CD4-positive, alpha-beta T cell treated with Interleukin-2 at 100 ng/mL for 4 hours (primary cell): ENCODE measurements around the gene THRSP.
A peak's percentile ranks its signal among the peaks of the same experiment; 100 is the strongest.
"Not testable (repeated sequence)": the region's sequence is repeated elsewhere in the genome, so short reads cannot be mapped to it uniquely, and the experiment has no call there.

Experiments used
- DNase-seq: peaks from one replicate; pipeline ENCODE4 v3.0.0-alpha.2; 2020; ENCODE audit warnings: low spot score

Gene THRSP

GRCh38 chr11:78066471-78066870, 2.8 kb downstream of the THRSP start:
- no peak for DNase-seq

GRCh38 chr11:78067704-78068103, 4.0 kb downstream of the THRSP start:
- no peak for DNase-seq

GRCh38 chr11:78069465-78069864, 5.8 kb downstream of the THRSP start:
- DNase-seq: no peak

GRCh38 chr11:78070621-78071020, 7.0 kb downstream of the THRSP start:
- no peak for DNase-seq

- no peak for DNase-seq
Measured at GRCh38 chr11:78071717-78072116, 8.1 kb downstream of the THRSP start.

GRCh38 chr11:78072455-78072854, 8.8 kb downstream of the THRSP start:
- no peak for DNase-seq

GRCh38 chr11:78074756-78075155, 11.1 kb downstream of the THRSP start:
- DNase-seq: no peak

- DNase-seq: no peak
Measured at GRCh38 chr11:78076733-78077403, 13.2 kb downstream of the THRSP start.

- not testable (repeated sequence) for DNase-seq
Measured at GRCh38 chr11:78077592-78077991, 13.9 kb downstream of the THRSP start.

- DNase-seq: no peak
Measured at GRCh38 chr11:78078218-78079167, 14.8 kb downstream of the THRSP start.

GRCh38 chr11:78079232-78080083, 15.8 kb downstream of the THRSP start, which contains the start of gene NDUFC2:
Gene NDUFC2 (minus strand): TSS chr11:78079862. CDS start chr11:78079744, 118 bp downstream.
- peak; percentile 71 for DNase-seq

GRCh38 chr11:78080084-78080817, 16.6 kb downstream of the THRSP start:
- no peak for DNase-seq

- no peak for DNase-seq
Measured at GRCh38 chr11:78080818-78081495, 17.3 kb downstream of the THRSP start.

GRCh38 chr11:78081583-78081982, 17.9 kb downstream of the THRSP start:
- no peak for DNase-seq

- no peak for DNase-seq
Measured at GRCh38 chr11:78082146-78082545, 18.5 kb downstream of the THRSP start.

GRCh38 chr11:78083021-78083420, 19.4 kb downstream of the THRSP start:
- DNase-seq: no peak

GRCh38 chr11:78084506-78084905, 20.8 kb downstream of the THRSP start:
- not testable (repeated sequence) for DNase-seq

- no peak for DNase-seq
Measured at GRCh38 chr11:78085972-78086371, 22.3 kb downstream of the THRSP start.

- DNase-seq: not testable (repeated sequence)
Measured at GRCh38 chr11:78086521-78087074, 22.9 kb downstream of the THRSP start.

GRCh38 chr11:78094250-78094649, 30.6 kb downstream of the THRSP start:
- DNase-seq: no peak
